ENCODE measurements around the gene DACT2. TPM values are rescaled to one million over a fixed set of nuclear protein-coding genes. Genes with fewer than 3 reads are reported as not detected.

DACT2 gene
- total and polyA plus RNA-seq, 2 of the 8 experiments (the other 6 are each of a cell fraction or from before 2014, with no cell fraction given) = 2.9 to 3.1 TPM

DNA sequence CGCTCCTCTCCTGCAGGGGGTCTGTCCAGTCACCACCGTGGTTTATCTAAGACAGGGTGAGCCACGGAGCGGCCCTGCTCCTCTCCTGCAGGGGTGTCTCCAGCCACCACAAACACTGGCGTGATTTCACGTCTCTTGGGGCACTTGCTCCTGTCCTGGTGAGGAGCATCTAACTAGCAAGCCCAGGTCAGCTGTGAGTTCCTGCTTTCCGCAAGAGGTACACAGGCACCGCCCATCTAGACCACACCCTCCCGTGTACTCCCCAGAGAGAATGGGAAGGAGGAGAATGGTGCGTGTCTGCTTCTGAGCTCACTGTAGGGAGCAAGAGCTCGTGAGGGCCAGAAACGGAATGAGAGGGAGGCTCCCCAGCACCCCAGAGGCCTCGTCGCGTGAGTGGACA is 40.7 kb downstream of the DACT2 start:
- Histone ChIP-seq H3K36me3 (ENCODE audit: control insufficient read depth in 2 of 4, insufficient read depth in 4 of 4, low read length in 3 of 4) (no peaks in the 10 kb centered on the region), H3K14ac (ENCODE audit: insufficient read length) (no peak overlapping the region), H3K4me1 (replicated peaks in 1 of 4; ENCODE audit: control insufficient read depth in 3 of 4, insufficient read depth in 4 of 4, low read length in 3 of 4) (peaks cover 0 to 11% (median 1%) of the 10 kb centered on the region in 4 experiments; a peak in 3 of 7 replicates), H3K27ac (ENCODE audit: low read depth, low read length) (no peak overlapping the region), H4K8ac (ENCODE audit: extremely low read depth, insufficient read depth, low read length) (no peak overlapping the region), H2BK120ac (replicated peaks; ENCODE audit: low read depth, low read length) (no peak overlapping the region), H3K4me2 (ENCODE audit: insufficient read depth in 1 of 2, low read depth in 2 of 2, low read length in 2 of 2) (no peak overlapping the region), H3K79me1 (ENCODE audit: low read depth, low read length) (0 out of 2 replicates have a peak, but pooled peaks cover 2% of the 10 kb centered on the region), H2BK5ac (ENCODE audit: low read depth, low read length) (no peak overlapping the region), H3K79me2 (ENCODE audit: control insufficient read depth in 1 of 2, insufficient read depth in 2 of 2, low read length in 2 of 2) (no peaks in the 10 kb centered on the region), H3K27me3 (replicated peaks in 1 of 4; ENCODE audit: control insufficient read depth in 3 of 4, extremely low read depth in 1 of 4, insufficient read depth in 3 of 4, low read length in 3 of 4) (no peaks in the 10 kb centered on the region; a peak in 1 of 7 replicates), H3K23me2 (ENCODE audit: low read depth, low read length) (no peaks in the 10 kb centered on the region), H2AK5ac (ENCODE audit: low read depth, low read length) (no peak overlapping the region), H2BK20ac (ENCODE audit: low read length) (no peak overlapping the region), H3K4ac (replicated peaks; ENCODE audit: insufficient read length, low read depth, low read length) (no peak overlapping the region), H4K5ac (ENCODE audit: insufficient read length, low read depth, low read length) (no peak overlapping the region), H3K18ac (ENCODE audit: extremely low read depth, low read length) (no peak overlapping the region), H3K9me3 (ENCODE audit: insufficient read depth in 2 of 2, low read depth in 1 of 2, low read length in 1 of 2) (no peaks in the 10 kb centered on the region), H4K91ac (replicated peaks; ENCODE audit: insufficient read length, low read length) (no peak overlapping the region), H2BK12ac (ENCODE audit: low read depth, low read length) (no peak overlapping the region), H3K4me3 (ENCODE audit: extremely low read depth in 1 of 4, insufficient read depth in 2 of 4, low read depth in 3 of 4, low read length in 4 of 4) (no peak overlapping the region), H3K23ac (ENCODE audit: insufficient read length) (no peak overlapping the region), H3K9ac (replicated peaks in 1 of 4; ENCODE audit: extremely low read depth in 1 of 4, low read depth in 3 of 4, low read length in 3 of 4) (no peak overlapping the region), H3K56ac (replicated peaks; ENCODE audit: insufficient read length, low read depth, low read length) (no peak overlapping the region), H2BK15ac (ENCODE audit: low read length) (no peak overlapping the region), H4K20me1 (replicated peaks in 1 of 2; ENCODE audit: control insufficient read depth in 1 of 2, insufficient read depth in 2 of 2, low read length in 2 of 2) (no peaks in the 10 kb centered on the region), H2AFZ (ENCODE audit: low read length) (no peak overlapping the region)
- 91% methylated on average over 15 of the region's 15 CpGs; no CpG with 5 or more reads in 1 of the 2 experiments for WGBS, 2 experiments (ENCODE audit: extremely low coverage in 1 of 2, insufficient coverage in 1 of 2, insufficient read length in 1 of 2, insufficient replicate concordance in 2 of 2, low coverage in 1 of 2, low lambda C conversion rate in 2 of 2, missing lambda C conversion rate in 1 of 2)
- FAIRE-seq = no peak
- ChIA-PET POLR2A (ENCODE audit: partially characterized antibody) (no interaction called here), CTCF (ENCODE audit: partially characterized antibody) (interaction anchor here (1.1 to 1.2 kb wide), 3 partner anchors 16 to 98 kb away, joined by 3 to 4 read pairs (median 4); no protein-coding TSS in a partner anchor)
- DNase-seq (ENCODE audit: low read depth in 1 of 2, low spot score in 2 of 2) = no peak
- TF ChIP-seq RNF2 (IDR thresholded peaks at IDR 0.05; ENCODE audit: borderline replicate concordance, low read depth, low read length, missing control alignments, poor library complexity, severe bottlenecking) = no peak
- TF ChIP-seq TBP (IDR thresholded peaks at IDR 0.05; ENCODE audit: low read depth, low read length) = no peak
- no peak for TF ChIP-seq RFX5 (IDR thresholded peaks at IDR 0.05; ENCODE audit: borderline replicate concordance, low read depth, low read length)
- TF ChIP-seq CHD1 (IDR thresholded peaks at IDR 0.05; ENCODE audit: low read depth, low read length) = no peak
- no peak for TF ChIP-seq HDAC2 (IDR thresholded peaks at IDR 0.05; ENCODE audit: borderline replicate concordance in 1 of 2, low read depth in 2 of 2, low read length in 2 of 2)
- TF ChIP-seq, protein P1, sequence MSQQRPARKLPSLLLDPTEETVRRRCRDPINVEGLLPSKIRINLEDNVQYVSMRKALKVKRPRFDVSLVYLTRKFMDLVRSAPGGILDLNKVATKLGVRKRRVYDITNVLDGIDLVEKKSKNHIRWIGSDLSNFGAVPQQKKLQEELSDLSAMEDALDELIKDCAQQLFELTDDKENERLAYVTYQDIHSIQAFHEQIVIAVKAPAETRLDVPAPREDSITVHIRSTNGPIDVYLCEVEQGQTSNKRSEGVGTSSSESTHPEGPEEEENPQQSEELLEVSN (IDR thresholded peaks at IDR 0.05) = no peak
- TF ChIP-seq KDM5A (IDR thresholded peaks at IDR 0.05; ENCODE audit: low read length) = no peak
- TF ChIP-seq CBX8 (IDR thresholded peaks at IDR 0.05; ENCODE audit: borderline replicate concordance, low read depth, low read length) = no peak
- TF ChIP-seq RBBP5 (IDR thresholded peaks at IDR 0.05; ENCODE audit: borderline replicate concordance, low read depth, low read length) = no peak
- no peak for TF ChIP-seq ASH2L (IDR thresholded peaks at IDR 0.05; ENCODE audit: low read length)
- TF ChIP-seq POLR2A (IDR thresholded peaks at IDR 0.05; ENCODE audit: control extremely low read depth in 1 of 2, low read depth in 2 of 2, low read length in 2 of 2) = no peak
- TF ChIP-seq NRF1 (IDR thresholded peaks at IDR 0.05; ENCODE audit: low read depth, low read length) = no peak
- TF ChIP-seq CTBP2 (IDR thresholded peaks at IDR 0.05; ENCODE audit: borderline replicate concordance, insufficient read depth, insufficient read length, low read length) = no peak
